D721Med (cell line): ENCODE results near the gene ZNF286A.

Experiments used
- DNase-seq: peaks from one replicate; pipeline ENCODE4 v3.0.0; 2011; ENCODE audit warnings: low spot score; ENCODE audit not compliant: insufficient read length
- FAIRE-seq: peaks from 2 replicates; lab custom pipeline; 2011; peaks lifted over from hg19 to GRCh38; lab: Jason Lieb, UNC
- CTCF ChIP-seq: IDR thresholded peaks from 2 replicates; pipeline ENCODE4 v1.5.1; 2012; ENCODE audit warnings: mild to moderate bottlenecking, control low read depth; ENCODE audit not compliant: insufficient read depth; ENCODE audit errors: missing control alignments

The ZNF286A gene

GRCh38 chr17:15657868-15658267 lies 41.7 kb upstream of the ZNF286A start:
- no peak for DNase-seq
- no peak for FAIRE-seq

GRCh38 chr17:15658296-15658695 lies 41.3 kb upstream of the ZNF286A start:
- FAIRE-seq (no peak), DNase-seq (no peak)
- TF ChIP-seq CTCF, result no peak

More at GRCh38 chr17:15657868-15658267, 41.7 kb upstream of the ZNF286A start:
- no peak for TF ChIP-seq CTCF

- no peak for TF ChIP-seq CTCF
- no peak for FAIRE-seq
- DNase-seq, result no peak
Measured at GRCh38 chr17:15659236-15659635, 40.3 kb upstream of the ZNF286A start.

GRCh38 chr17:15659663-15660062 lies 39.9 kb upstream of the ZNF286A start:
- no peak for DNase-seq
- no peak for FAIRE-seq
- no peak for TF ChIP-seq CTCF

GRCh38 chr17:15660077-15660476 lies 39.5 kb upstream of the ZNF286A start:
- no peak for DNase-seq
- no peak for FAIRE-seq
- no peak for TF ChIP-seq CTCF

GRCh38 chr17:15662681-15663080 lies 36.9 kb upstream of the ZNF286A start:
- FAIRE-seq, result no peak
- no peak for DNase-seq
- no peak for TF ChIP-seq CTCF

GRCh38 chr17:15663176-15663575 lies 36.4 kb upstream of the ZNF286A start:
- no peak for FAIRE-seq
- no peak for TF ChIP-seq CTCF
- no peak for DNase-seq
